ENCODE results near the gene BCORL1. TPM values are rescaled to one million over a fixed set of nuclear protein-coding genes. Genes with fewer than 3 reads are reported as not detected.

BCORL1 gene
- total RNA-seq, 1 donor from 2014 or later: 28.0 TPM

DNA sequence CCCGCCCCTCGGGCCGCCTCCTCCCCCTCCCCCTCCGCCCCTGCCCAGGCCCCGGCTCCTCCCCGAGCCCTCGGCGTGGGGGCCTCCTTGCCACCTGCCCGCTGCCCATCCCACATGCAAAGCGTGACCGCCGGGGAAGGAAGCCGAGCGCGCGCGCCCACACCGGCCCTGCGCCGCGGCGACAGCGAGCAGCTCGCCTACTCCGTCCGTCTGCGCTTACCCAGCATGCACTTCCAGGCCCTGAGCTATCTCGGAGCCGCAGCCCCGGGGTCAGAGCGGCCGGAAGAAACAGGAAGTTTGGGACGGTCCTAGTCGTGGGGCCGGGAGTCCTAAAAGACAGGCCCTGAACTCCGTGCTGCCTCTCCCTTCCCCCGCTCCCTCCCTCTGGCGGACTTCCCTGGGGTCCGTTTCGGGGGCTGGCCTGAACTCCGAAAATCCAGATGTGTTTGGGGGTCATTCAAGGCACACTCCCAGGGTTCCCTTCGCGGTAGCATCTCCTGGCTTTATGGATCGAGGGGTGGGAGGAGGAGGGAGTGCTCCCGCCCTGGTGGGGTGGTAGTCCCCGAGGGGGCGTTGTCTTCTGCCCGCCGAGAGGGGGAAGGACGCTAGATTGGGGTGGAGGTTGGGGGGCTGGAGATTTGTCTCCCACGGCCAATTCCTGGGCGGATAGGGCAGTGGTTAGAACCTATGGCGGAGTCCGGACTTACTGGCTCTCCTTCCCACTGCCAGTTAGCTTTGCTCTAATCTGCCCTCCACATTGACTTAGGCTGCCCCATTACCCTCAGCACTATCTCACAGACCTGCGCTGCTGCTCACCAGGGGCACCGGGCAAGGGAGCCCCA lies 25.0 kb upstream of the BCORL1 start:
- H3K27me3 Mint-ChIP-seq (ENCODE audit: low read depth): peaks cover 7% of the 10 kb centered on the region
- H3K4me1 Mint-ChIP-seq: peaks cover 15% of the 10 kb centered on the region
- TF ChIP-seq, protein P1, sequence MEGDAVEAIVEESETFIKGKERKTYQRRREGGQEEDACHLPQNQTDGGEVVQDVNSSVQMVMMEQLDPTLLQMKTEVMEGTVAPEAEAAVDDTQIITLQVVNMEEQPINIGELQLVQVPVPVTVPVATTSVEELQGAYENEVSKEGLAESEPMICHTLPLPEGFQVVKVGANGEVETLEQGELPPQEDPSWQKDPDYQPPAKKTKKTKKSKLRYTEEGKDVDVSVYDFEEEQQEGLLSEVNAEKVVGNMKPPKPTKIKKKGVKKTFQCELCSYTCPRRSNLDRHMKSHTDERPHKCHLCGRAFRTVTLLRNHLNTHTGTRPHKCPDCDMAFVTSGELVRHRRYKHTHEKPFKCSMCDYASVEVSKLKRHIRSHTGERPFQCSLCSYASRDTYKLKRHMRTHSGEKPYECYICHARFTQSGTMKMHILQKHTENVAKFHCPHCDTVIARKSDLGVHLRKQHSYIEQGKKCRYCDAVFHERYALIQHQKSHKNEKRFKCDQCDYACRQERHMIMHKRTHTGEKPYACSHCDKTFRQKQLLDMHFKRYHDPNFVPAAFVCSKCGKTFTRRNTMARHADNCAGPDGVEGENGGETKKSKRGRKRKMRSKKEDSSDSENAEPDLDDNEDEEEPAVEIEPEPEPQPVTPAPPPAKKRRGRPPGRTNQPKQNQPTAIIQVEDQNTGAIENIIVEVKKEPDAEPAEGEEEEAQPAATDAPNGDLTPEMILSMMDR (IDR thresholded peaks at IDR 0.05; ENCODE audit: unreplicated experiment): no peak
- no peak overlapping the region for H3K27ac Mint-ChIP-seq
- H3K9me3 Mint-ChIP-seq: peaks cover 8% of the 10 kb centered on the region
- DNase-seq (ENCODE audit: low spot score in 2 of 2, unreplicated experiment in 2 of 2): no peak
- peak overlapping the region; percentile 49 for H3K4me3 Mint-ChIP-seq
- no peaks in the 10 kb centered on the region for H3K36me3 Mint-ChIP-seq

DNA sequence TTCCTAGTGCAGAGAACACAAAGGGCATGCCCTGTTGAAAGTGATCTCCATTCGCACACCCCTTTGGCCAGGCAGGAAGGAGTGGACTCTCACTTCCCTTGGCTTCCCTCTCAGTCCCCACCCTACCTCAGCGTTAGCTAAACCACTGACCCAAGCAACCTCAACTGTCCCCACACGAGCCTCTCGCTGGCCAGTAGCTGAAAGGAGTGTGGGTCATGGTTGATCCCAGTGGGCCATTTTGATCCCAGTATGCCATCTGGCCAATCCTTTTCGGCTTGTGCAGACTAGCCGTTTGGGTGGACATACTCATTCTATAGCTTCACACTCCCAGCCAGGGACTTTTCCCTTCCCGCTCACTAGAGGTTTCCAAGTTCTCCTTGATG lies 24.4 kb upstream of the BCORL1 start:
- Mint-ChIP-seq H3K27me3 (ENCODE audit: low read depth) (peaks cover 5% of the 10 kb centered on the region), H3K4me3 (peak overlapping the region; percentile 49), H3K36me3 (no peaks in the 10 kb centered on the region), H3K27ac (no peak overlapping the region), H3K9me3 (peaks cover 8% of the 10 kb centered on the region), H3K4me1 (peaks cover 12% of the 10 kb centered on the region)
- DNase-seq (ENCODE audit: low spot score in 2 of 2, unreplicated experiment in 2 of 2): no peak
- TF ChIP-seq, protein P1 (IDR thresholded peaks at IDR 0.05; ENCODE audit: unreplicated experiment): no peak

DNA sequence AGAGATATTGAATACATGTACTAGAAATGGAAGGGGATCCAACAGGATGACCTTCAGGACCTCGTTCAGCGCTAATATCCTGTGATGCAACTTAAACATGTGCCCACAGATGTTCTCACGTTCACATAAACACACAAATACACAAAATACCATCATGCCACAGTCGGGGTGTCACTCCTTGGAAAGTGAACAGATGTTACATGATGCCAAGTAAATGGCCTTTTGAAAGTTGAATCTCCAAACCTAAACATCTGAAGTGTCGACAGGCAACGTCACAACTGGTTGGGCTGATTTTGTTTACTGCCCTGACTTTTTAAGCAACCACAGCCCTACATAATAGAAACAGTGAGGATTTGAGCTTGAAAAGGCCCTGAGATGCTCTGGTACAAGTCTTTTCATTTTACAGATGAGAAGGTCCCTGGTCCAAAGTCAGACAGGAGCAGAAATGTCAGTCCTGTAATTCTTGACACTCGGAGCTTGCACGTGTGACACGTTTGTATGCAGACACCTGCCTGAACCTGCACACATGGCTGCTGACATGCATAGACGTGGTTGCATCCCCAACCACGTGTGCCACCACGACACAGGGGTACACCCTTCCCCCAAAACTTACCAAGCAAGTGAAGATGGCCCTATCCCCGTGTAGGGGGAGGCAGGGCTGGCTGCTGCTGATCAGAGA lies 23.5 kb upstream of the BCORL1 start:
- Mint-ChIP-seq H3K4me3 (no peak overlapping the region), H3K9me3 (peaks cover 8% of the 10 kb centered on the region), H3K27me3 (ENCODE audit: low read depth) (peaks cover 5% of the 10 kb centered on the region), H3K27ac (no peak overlapping the region), H3K36me3 (no peaks in the 10 kb centered on the region), H3K4me1 (peaks cover 12% of the 10 kb centered on the region)
- DNase-seq (ENCODE audit: low spot score in 2 of 2, unreplicated experiment in 2 of 2): no peak
- TF ChIP-seq, protein P1 (IDR thresholded peaks at IDR 0.05; ENCODE audit: unreplicated experiment): no peak

DNA sequence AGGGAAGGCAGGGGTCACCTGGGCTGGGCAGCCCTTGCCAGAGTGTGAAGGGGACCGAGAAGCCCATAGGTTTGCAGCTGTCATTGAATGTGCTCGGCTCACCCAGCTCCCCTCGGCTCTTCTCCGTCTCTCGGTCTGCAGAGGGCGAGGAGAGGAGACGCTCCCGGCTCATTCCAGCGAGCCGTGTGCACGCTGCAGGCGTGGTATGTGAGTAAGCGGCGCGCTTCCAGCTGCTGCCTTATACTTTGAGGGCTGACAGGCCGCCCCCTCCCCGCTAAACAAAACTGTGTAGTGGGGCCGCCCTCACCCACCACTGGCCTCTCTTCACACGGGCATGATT lies 23.0 kb upstream of the BCORL1 start:
- H3K36me3 Mint-ChIP-seq: no peaks in the 10 kb centered on the region
- H3K4me1 Mint-ChIP-seq: peaks cover 12% of the 10 kb centered on the region
- peak overlapping the region; percentile 43 for H3K4me3 Mint-ChIP-seq
- no peak for DNase-seq (ENCODE audit: low spot score in 2 of 2, unreplicated experiment in 2 of 2)
- H3K27ac Mint-ChIP-seq: no peak overlapping the region
- TF ChIP-seq, protein P1 (IDR thresholded peaks at IDR 0.05; ENCODE audit: unreplicated experiment): no peak
- H3K27me3 Mint-ChIP-seq (ENCODE audit: low read depth): peaks cover 5% of the 10 kb centered on the region
- H3K9me3 Mint-ChIP-seq: peaks cover 8% of the 10 kb centered on the region

DNA sequence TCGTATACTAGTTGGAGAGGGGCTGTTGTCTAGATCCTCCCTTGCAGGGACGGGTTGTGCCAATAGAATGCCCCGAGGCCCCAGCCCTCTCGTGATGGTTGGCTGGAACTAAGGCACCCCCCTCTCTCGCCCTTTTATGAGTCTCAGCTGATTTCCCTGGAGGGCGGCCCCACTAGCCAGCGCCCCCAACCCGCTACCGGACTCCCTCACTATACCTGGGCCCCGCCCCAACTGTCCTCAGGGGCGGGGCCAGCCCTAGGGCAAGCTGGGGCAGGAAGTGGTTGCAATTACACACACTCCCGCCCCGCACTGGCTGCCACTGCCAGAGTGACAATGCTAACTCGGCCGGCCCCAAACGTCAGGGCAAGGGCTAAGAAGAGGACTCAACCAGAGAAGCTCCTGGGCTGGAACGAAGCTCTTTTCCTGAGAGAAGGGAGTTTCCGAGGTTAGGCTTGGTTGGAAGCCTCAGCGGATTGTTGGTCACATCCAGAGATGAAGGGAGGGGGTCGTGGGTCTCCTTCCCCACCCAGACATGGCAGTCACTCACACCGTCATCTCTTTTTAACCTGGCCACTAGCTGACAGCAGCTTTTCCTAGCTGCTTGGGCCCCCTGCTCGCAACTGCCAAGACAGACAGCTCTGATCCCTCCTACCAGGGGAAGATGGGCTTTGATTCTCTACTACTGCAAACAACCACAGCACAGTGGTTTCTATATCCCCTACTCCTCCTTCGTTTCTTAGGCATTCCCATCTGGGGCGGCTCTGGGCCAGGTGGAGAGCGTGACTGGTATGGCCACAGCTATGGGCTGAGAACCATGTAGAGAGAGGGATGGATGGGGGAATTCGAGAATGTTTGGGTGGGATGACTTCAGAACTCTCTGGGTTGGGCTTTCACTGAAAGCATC lies 21.0 kb upstream of the BCORL1 start:
- H3K27me3 Mint-ChIP-seq (ENCODE audit: low read depth): no peaks in the 10 kb centered on the region
- no peak overlapping the region for H3K27ac Mint-ChIP-seq
- H3K9me3 Mint-ChIP-seq: peaks cover 5% of the 10 kb centered on the region

More for the DNA sequence above, 21.0 kb upstream of the BCORL1 start:
- Mint-ChIP-seq H3K4me1 (peaks cover 12% of the 10 kb centered on the region), H3K36me3 (no peaks in the 10 kb centered on the region), H3K4me3 (peak overlapping the region; percentile 48)
- no peak for DNase-seq (ENCODE audit: low spot score in 2 of 2, unreplicated experiment in 2 of 2)
- TF ChIP-seq, protein P1 (IDR thresholded peaks at IDR 0.05; ENCODE audit: unreplicated experiment): no peak
